ENCODE measurements around the gene PHKA2.

PHKA2 gene

GRCh38 chrX:18973527-18974192 lies 10.3 kb downstream of the PHKA2 start:
- peak; percentile 4 for DNase-seq

GRCh38 chrX:18971506-18971905 lies 12.4 kb downstream of the PHKA2 start:
- DNase-seq, result no peak

GRCh38 chrX:18970465-18970864 lies 13.4 kb downstream of the PHKA2 start:
- no peak for DNase-seq

- no peak for DNase-seq
Measured at GRCh38 chrX:18966624-18967023, 17.3 kb downstream of the PHKA2 start.

GRCh38 chrX:18964901-18965300 lies 19.0 kb downstream of the PHKA2 start:
- DNase-seq, result no peak

DNA sequence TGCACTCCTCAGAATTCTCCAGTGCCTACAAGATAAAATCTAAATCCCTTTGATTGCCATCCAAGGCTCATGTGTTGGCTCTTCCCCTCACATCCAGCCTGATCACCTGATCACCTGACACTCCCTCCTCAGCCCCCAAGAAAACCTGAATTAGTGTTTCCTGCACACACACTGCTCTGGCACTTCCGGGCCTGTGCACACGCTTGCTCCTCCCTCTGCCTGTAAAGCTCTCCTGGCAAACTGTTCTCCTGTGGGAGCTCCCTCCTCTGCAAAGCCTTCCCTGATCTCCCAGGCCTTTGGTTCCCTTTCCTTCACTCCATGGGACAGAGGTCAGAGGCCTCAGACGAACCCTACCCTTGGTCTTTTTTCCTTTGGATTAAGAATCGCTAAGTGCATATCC lies 19.9 kb downstream of the PHKA2 start:
- DNase-seq, result no peak

GRCh38 chrX:18962329-18962728 lies 21.6 kb downstream of the PHKA2 start:
- DNase-seq, result no peak

DNA sequence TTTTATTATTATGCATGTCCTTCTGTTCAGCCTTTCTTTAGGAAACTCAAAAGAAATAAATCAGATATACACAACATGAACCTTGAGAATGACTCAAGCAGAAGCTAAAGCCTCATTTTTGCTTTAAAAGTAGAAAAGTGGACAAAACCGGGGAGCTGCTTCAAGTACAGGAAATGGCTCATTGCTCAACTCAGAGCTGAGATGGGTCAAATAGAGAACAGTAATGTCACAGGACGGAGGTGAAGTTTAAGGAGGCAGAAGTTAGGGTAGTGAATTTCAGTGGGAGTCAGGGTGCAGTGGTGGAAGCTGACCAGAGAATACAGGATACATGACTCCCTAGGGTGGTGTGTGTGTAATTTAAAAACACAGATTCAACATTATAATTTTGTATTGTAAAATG lies 22.2 kb downstream of the PHKA2 start:
- DNase-seq, result no peak

DNA sequence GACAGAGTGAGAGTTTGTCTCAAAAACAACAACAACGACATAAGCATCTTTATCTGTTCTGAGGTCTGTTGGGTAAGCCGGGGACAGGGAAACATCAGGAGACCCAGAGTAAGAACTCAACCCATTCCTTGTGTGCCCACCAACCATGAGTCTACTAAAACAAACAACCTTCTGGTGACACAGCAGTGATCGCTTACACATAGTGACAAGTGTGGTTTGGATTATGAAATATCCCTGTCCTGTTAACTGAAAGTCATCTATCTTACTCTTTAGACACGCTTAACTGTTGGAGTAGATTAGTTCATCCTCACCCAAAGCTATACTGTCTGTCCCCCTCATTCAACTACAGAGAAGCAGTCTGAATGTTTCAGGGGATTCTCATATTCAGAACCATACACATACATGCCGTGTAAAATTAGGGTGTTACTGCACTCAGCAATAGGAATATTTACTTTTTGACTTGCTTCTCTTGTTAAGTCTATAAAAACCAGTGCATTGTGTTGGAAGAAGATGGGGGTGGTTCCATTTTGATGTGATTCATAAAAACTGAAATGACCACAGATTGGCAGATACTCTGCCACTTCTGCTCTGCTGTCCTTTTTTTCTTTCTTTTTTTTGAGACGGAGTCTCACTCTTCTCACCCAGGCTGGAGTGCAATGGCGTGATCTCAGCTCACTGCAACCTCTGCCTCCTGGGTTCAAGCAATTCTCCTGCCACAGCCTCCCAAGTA lies 27.4 kb downstream of the PHKA2 start:
- DNase-seq, result no peak

DNA sequence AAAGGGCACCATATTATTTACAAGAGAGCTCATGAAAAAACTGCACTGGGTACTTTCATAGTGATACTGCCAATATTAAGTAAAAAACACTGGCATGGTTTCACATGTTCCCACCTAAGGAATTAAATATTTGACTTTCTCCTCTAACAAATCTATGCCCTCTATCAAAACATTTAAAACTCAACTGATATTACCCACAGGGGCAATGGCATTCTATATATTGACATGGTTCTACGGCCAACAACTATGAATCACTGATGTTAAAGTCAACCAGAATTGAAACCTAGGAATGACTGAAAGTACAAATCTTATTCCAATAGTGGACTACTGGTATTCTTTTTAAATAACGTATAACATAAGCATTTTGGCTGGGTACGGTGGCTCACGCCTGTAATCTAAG lies 28.2 kb downstream of the PHKA2 start:
- DNase-seq, result no peak

DNA sequence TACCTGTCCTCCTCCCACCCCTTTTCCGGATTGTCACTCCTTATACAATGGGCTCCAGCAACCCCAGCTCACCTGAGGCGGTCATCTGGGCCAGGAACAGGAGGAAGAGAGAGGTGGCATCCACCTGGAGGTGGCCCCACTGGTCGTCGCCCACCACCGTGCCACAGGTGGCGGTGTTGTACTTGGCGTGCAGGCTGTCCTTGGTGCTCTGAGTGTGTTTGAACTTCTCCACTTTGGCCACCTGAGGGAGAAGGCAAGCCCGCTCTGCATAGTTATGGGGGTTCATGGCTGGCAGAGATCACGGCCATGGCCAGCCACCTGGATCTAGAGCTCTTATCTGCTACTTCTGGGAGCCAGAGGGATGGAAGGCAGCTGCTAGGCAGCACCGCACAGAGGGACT lies 32.9 kb downstream of the PHKA2 start:
- no peak for DNase-seq

GRCh38 chrX:18949944-18950301 lies 34.0 kb downstream of the PHKA2 start:
- DNase-seq, result no peak

DNA sequence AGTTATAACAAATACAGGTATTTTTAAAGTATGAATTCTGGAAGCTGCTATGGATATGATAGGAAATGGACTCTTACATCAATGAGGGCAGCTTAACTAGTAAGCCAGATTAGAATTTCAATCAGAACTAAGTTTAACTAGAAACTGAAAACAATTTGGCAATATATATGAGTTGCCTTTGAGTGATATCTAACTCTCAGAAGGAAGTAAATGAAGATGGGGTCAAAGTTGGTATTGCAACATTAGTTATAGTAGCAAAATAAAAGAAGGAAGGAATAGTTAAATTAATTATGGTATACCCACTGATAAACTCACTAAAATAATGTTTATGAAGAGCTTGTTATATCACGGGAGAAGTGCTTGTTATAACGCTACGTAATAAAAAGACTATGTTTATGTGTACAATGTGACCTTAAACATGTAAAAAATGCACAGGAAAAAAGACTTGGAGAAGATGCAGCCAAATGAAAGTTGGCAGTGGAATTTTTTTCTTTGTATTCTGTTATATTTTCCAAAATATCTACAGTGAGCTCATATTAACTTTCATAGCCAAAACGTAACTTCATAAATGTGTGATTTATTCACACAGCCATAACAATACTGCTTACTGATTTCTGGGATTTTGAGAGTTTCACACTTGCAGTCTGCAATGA lies 34.5 kb downstream of the PHKA2 start:
- no peak for DNase-seq

GRCh38 chrX:18946611-18947010 lies 37.3 kb downstream of the PHKA2 start:
- no peak for DNase-seq

DNA sequence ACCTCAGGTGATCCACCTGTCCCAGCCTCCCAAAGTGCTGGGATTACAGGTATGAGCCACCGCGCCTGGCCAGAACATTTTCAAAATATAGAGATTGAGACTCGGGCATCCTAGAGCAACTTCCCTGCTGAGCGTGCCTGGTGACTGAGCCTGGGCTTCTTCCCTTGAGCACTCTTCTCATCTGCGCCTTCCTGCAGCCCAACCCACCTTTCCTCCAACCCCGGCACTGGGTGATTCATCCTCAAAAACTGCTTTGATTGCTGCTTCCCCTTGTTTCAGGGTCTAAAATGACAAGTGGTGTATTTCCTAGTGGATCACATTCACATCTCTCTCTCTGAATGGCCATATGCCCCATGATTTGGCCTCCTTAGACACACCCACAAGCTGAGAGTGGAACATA lies 37.8 kb downstream of the PHKA2 start:
- no peak for DNase-seq

DNA sequence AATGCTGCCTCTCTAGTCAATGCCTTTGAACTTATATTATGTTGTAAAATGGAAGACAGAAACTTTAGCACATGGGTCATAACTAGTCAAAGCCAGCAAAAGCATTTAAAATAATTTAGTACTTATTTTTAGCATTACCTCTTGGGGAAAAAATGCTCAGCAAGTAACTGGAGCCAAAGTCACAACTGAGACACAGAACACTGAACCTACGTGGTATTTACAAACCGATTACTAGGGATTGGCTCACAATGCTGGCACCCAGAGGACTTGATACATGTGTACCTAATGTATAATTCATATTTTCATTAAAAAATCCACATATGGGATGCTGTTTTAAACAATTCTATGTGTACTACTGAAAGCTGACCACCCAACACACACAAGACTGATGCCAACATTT lies 38.4 kb downstream of the PHKA2 start:
- DNase-seq, result no peak

GRCh38 chrX:18944482-18944881 lies 39.4 kb downstream of the PHKA2 start:
- no peak for DNase-seq

DNA sequence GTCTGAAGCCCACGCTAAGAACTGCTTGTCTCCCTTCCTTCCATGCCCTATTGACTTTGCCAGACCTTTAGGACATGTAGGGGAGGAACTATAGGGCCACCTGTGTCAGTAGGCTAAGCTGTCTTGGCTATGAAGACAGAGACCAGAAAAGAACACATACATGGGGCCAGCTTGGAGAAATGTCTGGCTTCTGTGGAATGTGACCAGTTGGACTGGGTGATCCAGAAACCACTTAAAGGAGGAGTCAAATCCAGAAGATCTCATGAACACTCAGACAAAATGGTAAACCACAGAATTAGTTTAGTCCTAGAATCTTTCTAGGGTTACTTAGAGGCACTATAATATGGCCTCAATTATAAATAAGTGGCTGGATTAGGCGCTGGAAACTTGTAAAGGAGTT lies 42.0 kb downstream of the PHKA2 start:
- no peak for DNase-seq

- no peak for DNase-seq
Measured at GRCh38 chrX:18938710-18939109, 45.2 kb downstream of the PHKA2 start.

DNA sequence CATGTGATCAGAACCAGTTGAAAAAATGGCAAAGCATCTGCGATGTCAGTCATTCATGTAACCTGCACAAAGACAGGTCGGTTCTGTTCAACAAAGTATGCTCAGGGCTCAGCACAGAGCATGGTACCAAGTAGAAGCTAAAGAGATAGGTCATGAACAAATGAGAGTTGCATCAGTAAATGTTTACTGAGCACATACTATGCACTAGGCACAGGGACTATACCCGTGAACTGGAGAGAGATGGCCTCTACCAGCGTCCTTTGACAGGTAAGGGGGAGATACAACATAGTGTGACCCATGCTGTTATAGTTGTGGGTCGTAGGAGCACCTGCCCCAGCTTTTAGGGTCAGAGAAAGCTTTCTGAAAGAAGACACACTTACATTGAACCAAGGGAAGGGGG lies 46.7 kb downstream of the PHKA2 start:
- no peak for DNase-seq

GRCh38 chrX:18935893-18936292 lies 48.0 kb downstream of the PHKA2 start:
- no peak for DNase-seq

DNA sequence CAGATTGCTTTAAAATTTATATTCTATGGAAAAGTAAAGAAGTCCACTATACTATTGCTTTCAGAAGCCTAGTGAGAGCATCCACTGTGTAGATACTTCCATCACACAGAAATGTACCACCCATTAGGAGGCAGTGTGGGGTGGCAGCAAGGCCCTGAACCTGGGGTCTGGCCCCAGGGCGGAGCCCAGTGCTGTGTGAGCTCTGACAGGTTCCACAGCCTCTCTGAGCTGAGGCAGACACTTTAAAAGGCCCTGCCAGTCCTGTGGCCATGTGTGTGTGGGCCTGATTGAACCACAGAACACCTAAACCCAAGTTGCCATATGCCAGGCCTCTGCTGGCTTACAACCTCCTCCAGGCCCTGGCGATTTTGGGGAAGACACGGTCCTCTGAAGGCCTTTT lies 49.2 kb downstream of the PHKA2 start:
- no peak for DNase-seq

- no peak for DNase-seq
Measured at GRCh38 chrX:18933617-18934016, 50.3 kb downstream of the PHKA2 start.

- DNase-seq, result no peak
Measured at GRCh38 chrX:18931972-18932371, 51.9 kb downstream of the PHKA2 start.

GRCh38 chrX:18929775-18930174 lies 54.1 kb downstream of the PHKA2 start:
- no peak for DNase-seq

Measured in NCI-H1417 treated with DMSO at 0.1 percent for 48 hours (cell line).